Renal cortex interstitium (tissue), 11 donors: Measurements from ENCODE around the gene C5orf24. TPM values are rescaled to one million over a fixed set of nuclear protein-coding genes. Genes with fewer than 3 reads are reported as not detected.

Source experiments
- DNase-seq, 11 donors: peaks; one replicate each; pipeline ENCODE4 v3.0.0-alpha.2; 2013; ENCODE audit warnings: low read depth in 9 of 11, low spot score in 4 of 11; ENCODE audit errors: extremely low read depth in 1 of 11
- polyA plus RNA-seq, 3 donors: library from polyadenylated mRNA; unstranded; fragments of 120-200 nt; gene quantifications; one replicate each; pipeline ENCODE4 v1.2.1, GENCODE V29; 2013; ENCODE audit not compliant: insufficient read length in 3 of 3

Gene C5orf24
- polyA plus RNA-seq, 3 donors = 90.8 to 112 (median 108) TPM

DNA sequence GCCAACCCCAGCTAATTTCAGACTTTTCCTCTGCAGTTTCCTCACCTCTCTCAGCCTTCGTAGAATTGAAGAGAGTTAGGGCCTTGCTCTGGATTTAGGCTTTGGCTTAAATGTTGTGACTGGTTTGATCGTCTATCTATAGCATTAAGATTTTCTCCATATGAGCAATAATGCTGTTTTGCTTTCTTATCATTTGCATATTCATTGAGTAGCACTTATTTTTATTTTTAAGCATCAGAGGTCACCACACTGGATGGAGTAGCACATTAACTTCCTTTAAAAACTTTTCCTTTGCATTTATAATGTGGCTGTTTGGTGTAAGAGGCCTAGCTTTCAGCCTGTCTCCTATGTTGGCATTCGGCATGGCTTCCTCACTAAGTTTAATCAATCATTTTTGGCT lies 46.5 kb downstream of the C5orf24 start:
- no peak for DNase-seq

DNA sequence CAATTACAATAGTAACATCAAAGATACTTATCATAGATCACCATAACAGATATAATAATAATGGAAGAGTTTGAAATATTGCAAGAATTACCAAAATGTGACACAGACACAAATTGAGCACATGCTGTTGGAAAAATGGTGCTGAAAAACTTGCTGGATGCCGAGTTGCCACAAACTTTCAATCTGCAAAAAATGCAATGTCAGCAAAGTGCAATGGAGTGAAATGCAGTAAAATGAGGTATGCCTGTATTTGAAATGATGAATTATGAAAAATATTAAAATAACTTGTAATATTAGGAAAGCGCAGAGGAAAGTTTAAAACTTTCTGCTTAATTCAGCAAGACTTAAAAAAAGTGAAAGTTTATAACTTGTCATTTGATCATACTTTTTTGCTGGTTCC lies 47.2 kb downstream of the C5orf24 start:
- no peak for DNase-seq

- DNase-seq = no peak
Measured at GRCh38 chr5:134893748-134894505, 48.2 kb downstream of the C5orf24 start.

- no peak for DNase-seq
Measured at GRCh38 chr5:134902071-134902801, 56.5 kb downstream of the C5orf24 start.

- DNase-seq = peak; percentile 79 to 88 (median 83)
Measured at GRCh38 chr5:134904610-134905245, 59.0 kb downstream of the C5orf24 start, which contains the start of gene PCBD2. Gene PCBD2, plus strand, starts transcription at chr5:134905131. Its CDS starts 9 bp downstream, at chr5:134905140.

DNA sequence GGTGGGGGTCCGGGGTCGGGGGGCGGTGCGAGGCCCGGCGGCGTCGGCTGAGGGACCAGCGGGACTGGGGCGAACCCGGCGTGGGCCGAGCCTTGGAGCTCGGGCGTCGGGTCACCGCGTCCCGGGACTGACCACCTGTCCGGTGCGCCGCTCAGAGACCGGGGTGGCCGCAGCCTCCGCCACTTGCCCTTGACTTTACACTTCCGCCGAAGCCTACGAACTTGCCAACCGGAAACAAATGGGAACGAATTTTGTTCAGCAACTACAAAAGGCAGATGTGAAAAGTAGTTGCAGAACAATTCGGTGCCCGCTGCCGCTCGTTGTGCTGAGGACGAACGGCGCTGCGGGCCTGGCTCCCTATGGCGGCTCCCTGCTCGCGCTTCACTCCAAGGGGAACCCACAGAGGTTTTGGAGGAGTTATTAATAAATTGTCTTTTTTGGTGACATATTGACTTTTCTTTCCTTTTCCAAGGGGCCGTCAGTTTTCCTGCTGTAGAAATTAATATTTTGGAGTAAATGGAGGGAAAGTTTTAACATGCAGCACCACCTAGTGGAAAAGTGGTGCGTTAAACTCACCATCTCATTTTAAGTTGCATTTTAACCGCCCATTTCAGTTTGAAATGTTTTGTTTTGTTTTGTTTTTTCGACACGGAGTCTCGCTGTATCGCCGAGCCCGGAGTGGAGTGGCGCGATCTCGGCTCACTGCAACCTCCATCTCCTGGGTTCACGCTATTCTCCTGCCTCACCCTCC lies 59.7 kb downstream of the C5orf24 start:
- peak; percentile 52 to 84 (median 66) for DNase-seq

DNA sequence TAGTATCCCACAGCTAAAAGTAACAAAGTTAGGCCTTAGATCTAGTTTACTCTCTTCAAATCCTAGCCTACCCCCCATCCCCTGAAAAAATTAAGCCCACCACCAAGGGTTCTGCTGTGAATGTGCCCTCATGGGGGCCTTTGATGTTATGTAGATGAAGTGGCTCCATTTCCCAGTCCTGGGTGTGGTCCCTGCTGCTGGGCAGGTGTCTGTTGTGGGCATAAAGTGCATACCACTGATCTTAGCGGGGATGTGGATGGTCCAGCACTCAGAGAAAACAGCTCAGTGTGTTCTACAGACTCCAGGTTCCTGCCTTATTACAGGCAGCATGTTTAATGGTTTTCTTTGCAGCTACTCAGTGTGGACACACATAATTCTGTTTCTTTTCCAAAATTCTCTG lies 61.0 kb downstream of the C5orf24 start:
- no peak for DNase-seq

Other genes starting within 250 kb of the C5orf24 start
- 10 to 100 TPM; 38.4 to 44.1 (median 39.5) TPM for gene SAR1B, start 213.1 kb upstream of the C5orf24 start, polyA plus RNA-seq
- gene SEC24A, start 197.2 kb upstream of the C5orf24 start, polyA plus RNA-seq = 10 to 100 TPM; 20.5 to 23.1 (median 22.0) TPM
- 10 to 100 TPM; 61.9 to 74.7 (median 65.4) TPM for gene CAMLG, start 107.4 kb upstream of the C5orf24 start, polyA plus RNA-seq
- 10 to 100 TPM; 76.6 to 95.7 (median 89.7) TPM for gene DDX46, start 87.2 kb upstream of the C5orf24 start, polyA plus RNA-seq
- 10 to 100 TPM; 80.0 to 89.5 (median 82.3) TPM for gene TXNDC15, start 28.4 kb downstream of the C5orf24 start, polyA plus RNA-seq
- 10 to 100 TPM; 10.5 to 16.5 (median 12.2) TPM for gene PCBD2, start 59.2 kb downstream of the C5orf24 start, polyA plus RNA-seq
- gene CATSPER3, start 121.9 kb downstream of the C5orf24 start, polyA plus RNA-seq = 1 to 10 TPM in 2 of 3 donors, under 1 TPM in 1; 0.89 to 1.3 (median 1.3) TPM
- not detected for gene PITX1, start 188.3 kb downstream of the C5orf24 start, polyA plus RNA-seq